IPS-15b (cell line): Measurements from ENCODE around the gene TIE1.
A peak's percentile ranks its signal among the peaks of the same experiment; 100 is the strongest.

Experiments
- H3K27me3 ChIP-seq: one replicate; pipeline ENCODE4 v1.6.1; 2013; ENCODE audit warnings: low read length; ENCODE audit not compliant: control insufficient read depth, insufficient read depth
- H3K36me3 ChIP-seq: one replicate; pipeline ENCODE4 v1.6.1; 2013; ENCODE audit warnings: low read length; ENCODE audit not compliant: control insufficient read depth, insufficient read depth
- H3K4me1 ChIP-seq: one replicate; pipeline ENCODE4 v1.6.1; 2013; ENCODE audit warnings: mild to moderate bottlenecking, low read length; ENCODE audit not compliant: control insufficient read depth, insufficient read depth
- H3K4me3 ChIP-seq: one replicate; pipeline ENCODE4 v1.5.1; 2013; ENCODE audit warnings: low read depth, low read length
- H3K9ac ChIP-seq: one replicate; pipeline ENCODE4 v1.6.1; 2013; ENCODE audit warnings: low read depth, mild to moderate bottlenecking, low read length
- H3K9me3 ChIP-seq: one replicate; pipeline ENCODE4 v1.6.1; 2013; ENCODE audit warnings: mild to moderate bottlenecking, low read length; ENCODE audit not compliant: control insufficient read depth, insufficient read depth

TIE1 gene

DNA sequence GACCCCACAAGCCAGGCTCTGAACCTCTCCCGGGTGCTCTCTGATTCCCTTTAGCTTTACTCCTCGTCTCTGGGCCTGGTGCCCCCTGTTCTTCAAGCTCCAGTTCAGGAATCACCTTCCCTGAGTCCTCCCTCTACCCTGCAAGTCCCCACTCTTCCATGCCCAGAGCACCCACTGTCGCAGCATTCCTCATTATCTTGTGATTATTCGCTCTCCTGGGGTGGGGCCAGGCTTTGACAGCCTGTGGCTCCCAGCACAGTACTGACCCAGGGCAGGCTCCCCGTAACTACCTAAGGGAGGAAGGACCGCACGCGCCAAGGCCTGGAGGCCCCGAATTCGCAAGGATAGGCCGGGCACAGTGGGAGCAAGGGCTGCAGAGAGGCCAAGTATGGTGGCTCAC lies 14.7 kb upstream of the TIE1 start:
- peak overlapping the region; percentile 45 for H3K4me3 ChIP-seq

DNA sequence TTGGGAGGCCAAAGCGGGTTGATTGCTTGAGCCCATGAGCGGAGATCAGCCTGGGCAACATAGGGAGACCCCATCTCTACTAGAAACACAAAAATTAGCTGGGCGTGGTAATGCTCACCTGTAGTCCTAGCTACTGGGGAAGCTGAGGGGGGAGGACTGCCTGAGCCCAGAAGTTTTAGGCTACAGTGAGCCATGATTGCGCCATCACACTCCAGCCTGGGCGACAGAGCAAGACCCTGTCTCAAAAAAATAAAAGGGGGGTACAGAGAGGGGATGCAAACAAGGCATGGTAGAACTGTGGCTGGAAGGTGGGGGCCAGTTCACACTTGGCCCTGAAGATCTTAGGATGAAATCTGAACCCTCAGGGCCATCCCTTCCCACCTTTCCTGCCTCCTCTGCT lies 14.2 kb upstream of the TIE1 start:
- Histone ChIP-seq H3K9ac (peak overlapping the region; percentile 65), H3K4me1 (peaks cover 12% of the 10 kb centered on the region), H3K36me3 (peaks cover 4% of the 10 kb centered on the region), H3K27me3 (no peaks in the 10 kb centered on the region), H3K9me3 (no peaks in the 10 kb centered on the region), H3K4me3 (no peak overlapping the region)

More for the DNA sequence above, 14.7 kb upstream of the TIE1 start:
- H3K27me3 ChIP-seq: no peaks in the 10 kb centered on the region
- H3K9me3 ChIP-seq: no peaks in the 10 kb centered on the region
- peaks cover 12% of the 10 kb centered on the region for H3K4me1 ChIP-seq
- peak overlapping the region; percentile 65 for H3K9ac ChIP-seq
- H3K36me3 ChIP-seq: peaks cover 4% of the 10 kb centered on the region

DNA sequence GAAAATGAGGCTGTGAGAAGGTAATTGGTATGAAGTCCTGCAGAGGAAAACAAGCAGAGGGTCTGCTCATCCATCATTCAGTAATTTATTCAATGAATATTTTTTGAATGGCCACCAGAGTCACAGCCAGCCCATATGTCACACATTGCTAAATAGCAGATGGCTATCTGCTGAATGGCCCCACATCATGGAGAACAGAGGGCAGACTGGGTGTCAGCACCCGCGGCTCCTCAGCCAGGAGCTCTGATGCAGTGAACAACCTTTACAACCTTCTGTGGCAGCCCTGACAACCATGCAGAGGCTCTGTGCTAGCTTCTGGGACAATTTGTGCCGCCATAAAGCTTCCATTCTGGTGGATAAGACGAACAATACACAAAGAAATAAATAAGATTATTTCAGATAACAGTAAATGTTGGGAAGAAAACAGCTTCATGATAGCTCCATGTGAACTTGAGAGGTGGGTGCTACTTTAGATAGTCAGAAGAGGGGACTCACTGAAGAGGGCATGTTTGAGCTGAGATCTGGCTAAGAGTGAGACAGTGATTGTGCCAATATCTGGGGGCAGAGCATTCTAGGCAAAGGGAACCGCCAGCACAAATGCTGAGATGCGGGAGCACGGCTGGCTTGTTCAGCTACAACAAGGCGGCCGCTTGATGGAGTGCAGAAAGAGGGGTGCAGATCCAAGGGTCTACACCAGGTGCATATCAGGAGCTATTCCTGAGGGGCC lies 12.6 kb upstream of the TIE1 start:
- Histone ChIP-seq H3K9me3 (no peaks in the 10 kb centered on the region), H3K27me3 (no peaks in the 10 kb centered on the region), H3K4me1 (peaks cover 12% of the 10 kb centered on the region), H3K4me3 (no peak overlapping the region), H3K36me3 (no peaks in the 10 kb centered on the region), H3K9ac (no peak overlapping the region)

DNA sequence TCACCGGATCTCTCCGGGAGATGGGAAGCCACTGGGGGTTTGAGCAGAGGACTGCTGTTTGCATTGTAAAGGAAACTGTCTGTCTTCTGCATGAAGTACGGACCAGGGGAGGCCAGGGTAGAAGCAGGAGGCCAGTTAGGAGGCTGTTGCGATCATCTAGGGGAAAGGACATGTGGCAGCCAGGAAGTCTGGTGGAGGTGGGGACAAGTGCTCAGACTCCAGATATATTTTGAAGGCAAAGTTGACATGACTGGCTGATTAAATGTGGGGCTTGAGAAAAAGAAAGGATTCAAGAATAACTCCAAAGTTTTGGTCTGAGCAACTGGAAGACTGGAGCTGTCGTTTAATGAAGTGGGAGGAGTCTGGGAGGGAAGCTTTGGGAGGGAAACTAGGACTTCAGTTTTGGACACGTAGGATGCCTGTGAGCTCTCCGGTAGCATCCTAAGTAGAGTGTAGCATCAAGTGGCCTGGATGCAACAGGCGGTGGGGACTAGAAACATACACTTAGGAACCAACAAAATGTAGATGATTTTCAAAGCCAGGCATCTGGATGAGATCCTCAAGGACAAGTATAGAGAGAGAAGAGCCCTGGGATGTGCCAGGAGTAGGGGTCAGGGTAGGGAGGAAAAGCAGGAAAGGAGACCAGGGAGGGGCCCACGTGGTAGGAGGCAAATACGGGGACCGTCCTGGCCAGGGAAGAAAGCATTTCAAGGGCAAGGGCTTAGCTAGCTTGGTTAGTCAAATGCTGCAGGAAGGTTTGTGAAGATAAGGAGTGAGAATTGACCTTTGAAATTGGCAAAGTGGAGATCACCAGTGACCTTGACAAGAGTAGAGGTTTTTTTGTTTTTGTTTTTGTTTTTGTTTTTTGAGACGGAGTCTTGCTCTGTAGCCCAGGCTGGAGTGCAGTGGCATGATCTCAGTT lies 11.7 kb upstream of the TIE1 start:
- H3K27me3 ChIP-seq: no peaks in the 10 kb centered on the region
- no peak overlapping the region for H3K4me3 ChIP-seq

DNA sequence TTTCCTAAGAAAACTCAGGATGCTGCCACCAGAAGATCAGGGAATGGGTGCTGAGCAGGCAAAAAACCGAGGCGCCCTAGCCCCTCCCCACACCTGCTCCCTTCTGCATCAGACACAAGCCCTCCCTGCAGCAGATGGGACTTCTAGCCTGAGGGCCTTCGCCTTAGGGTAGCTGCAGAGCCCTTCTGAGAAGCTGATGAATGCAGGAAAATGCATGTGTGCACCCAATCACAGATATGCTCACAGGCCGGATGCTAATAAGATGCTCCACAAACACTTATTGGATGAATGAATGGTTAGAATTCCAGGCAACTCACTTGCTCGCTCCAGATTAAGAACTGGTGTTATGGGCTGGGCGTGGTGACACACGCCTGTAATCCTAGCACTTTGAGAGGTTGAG lies 8.6 kb upstream of the TIE1 start:
- no peak overlapping the region for H3K4me3 ChIP-seq
- H3K36me3 ChIP-seq: no peaks in the 10 kb centered on the region
- no peaks in the 10 kb centered on the region for H3K9me3 ChIP-seq
- H3K27me3 ChIP-seq: no peaks in the 10 kb centered on the region
- H3K9ac ChIP-seq: no peak overlapping the region
- peaks cover 13% of the 10 kb centered on the region for H3K4me1 ChIP-seq

More for the DNA sequence above, 11.7 kb upstream of the TIE1 start:
- Histone ChIP-seq H3K9me3 (no peaks in the 10 kb centered on the region), H3K36me3 (no peaks in the 10 kb centered on the region), H3K9ac (no peak overlapping the region), H3K4me1 (peaks cover 12% of the 10 kb centered on the region)

DNA sequence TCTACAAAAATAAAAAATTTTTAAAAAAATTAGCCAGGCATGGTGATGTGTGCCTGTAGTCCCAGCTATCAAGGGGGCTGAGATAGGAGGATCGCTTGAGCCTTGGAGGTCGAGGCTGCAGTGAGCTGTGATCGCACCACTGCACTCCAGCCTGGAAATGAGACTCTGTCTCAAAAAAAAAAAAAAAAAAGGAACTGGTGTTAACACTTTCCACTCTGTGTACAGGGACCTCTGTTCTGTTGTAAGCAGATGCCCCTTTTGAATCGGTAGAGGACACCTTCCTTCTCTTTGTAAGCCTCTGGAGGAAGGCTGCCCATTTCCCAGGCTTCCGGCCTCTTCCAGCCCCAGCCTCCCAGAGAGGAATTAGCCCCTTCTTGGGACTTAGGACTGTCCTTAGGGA lies 8.1 kb upstream of the TIE1 start:
- Histone ChIP-seq H3K27me3 (no peaks in the 10 kb centered on the region), H3K4me1 (peaks cover 13% of the 10 kb centered on the region), H3K4me3 (no peak overlapping the region), H3K9me3 (no peaks in the 10 kb centered on the region), H3K36me3 (no peaks in the 10 kb centered on the region), H3K9ac (no peak overlapping the region)

DNA sequence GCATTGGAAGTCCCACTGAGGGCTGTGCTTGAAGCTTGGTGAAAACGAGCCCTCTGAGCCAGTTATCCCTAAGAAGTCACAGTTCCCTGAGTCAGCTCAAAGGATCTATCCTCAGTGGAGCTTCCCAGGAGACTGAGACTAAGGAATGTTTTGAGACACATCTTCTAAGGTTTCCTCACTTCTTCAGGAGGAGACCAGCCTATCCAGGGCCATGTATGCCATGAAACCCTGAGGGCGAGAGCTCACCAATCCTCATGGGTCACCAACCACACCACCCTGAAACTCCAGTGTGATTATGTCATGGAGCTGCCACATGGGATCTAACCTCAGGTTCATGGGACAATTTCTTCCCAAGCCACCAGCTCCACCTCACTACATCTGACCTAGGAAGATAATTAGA lies 7.6 kb upstream of the TIE1 start:
- Histone ChIP-seq H3K4me1 (peaks cover 13% of the 10 kb centered on the region), H3K9me3 (no peaks in the 10 kb centered on the region), H3K36me3 (no peaks in the 10 kb centered on the region), H3K9ac (no peak overlapping the region), H3K4me3 (no peak overlapping the region), H3K27me3 (no peaks in the 10 kb centered on the region)

DNA sequence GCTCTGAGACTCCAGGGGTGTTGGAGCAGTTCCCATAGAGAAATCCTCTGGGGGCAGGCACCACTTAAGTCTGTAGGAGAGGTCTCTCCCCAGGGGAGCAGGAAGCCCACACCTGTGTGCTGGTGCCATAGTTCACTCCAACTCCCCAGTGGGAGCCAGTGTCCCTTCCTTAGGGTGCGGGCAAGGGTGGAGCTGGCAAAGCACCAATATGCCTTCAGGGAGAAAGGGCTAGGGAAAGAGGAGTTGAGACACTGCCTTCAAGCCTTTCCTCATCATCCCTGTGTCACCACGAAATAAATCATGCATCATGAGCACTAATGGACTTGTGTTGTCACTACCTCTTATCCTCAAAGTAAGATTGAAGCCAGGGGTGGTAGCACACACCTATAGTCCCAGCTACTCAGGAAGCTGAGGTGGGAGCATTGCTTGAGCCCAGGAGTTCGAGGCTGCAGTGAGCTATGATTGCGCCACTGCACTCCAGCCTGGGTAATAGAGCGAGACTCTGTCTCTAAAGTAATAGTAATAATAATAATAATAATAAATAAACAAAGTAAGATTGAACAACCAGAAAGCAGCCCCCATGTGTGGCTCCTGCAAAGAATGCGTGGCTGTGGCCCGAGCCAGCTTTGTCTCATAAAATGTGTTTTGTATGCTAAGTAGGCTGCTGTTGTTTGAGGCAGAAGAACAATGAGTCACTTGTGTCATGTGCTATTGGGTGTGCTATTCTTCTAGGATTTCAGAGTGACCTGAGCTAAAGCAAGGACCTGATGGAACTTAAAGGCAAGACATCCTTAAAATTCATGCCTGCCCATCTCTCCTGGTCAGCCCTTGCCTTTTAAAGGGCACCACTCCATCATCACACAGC lies 6.7 kb upstream of the TIE1 start:
- Histone ChIP-seq H3K36me3 (no peaks in the 10 kb centered on the region), H3K4me3 (no peak overlapping the region), H3K27me3 (no peaks in the 10 kb centered on the region)

DNA sequence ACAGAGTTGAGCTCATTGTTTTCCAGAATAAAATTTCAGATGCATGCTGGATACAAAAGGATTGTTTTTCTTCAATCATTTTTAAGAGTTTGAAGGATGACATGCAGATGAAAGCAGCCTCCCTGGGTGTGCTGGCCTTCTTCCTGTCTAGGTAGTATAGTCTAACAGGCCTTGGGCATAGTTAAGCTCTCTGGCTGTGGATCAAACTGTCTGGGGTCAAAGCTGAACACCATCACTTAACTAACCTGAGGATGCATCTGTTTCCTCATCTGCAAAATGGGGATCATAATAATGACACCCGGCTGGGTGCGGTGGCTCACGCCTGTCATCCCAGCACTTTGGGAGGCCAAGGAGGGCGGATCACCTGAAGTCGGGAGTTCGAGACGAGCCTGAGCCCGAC lies 6.0 kb upstream of the TIE1 start:
- Histone ChIP-seq H3K36me3 (no peaks in the 10 kb centered on the region), H3K9me3 (no peaks in the 10 kb centered on the region), H3K9ac (no peak overlapping the region), H3K4me3 (no peak overlapping the region), H3K4me1 (peaks cover 19% of the 10 kb centered on the region), H3K27me3 (no peaks in the 10 kb centered on the region)

More for the DNA sequence above, 6.7 kb upstream of the TIE1 start:
- H3K9ac ChIP-seq: no peak overlapping the region
- H3K9me3 ChIP-seq: no peaks in the 10 kb centered on the region
- peaks cover 14% of the 10 kb centered on the region for H3K4me1 ChIP-seq

DNA sequence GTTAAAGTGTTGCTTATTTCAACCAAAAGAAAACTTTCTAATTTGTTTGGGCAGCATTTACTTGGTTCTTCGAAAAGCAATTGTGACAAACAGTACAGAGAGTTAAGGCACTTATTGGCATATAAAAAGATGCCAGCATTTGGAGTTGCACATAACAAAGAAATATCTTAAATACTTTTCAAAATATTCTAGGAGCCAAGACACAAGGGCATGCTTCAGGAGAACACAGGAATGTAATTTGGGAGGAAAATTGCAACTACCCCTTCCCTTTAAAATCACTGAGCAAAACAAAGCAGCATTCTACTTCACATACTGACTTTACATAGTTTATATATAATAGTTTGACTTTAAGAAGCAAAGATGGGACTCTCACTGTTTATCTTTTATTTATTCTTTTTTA lies 4.6 kb upstream of the TIE1 start:
- H3K27me3 ChIP-seq: no peaks in the 10 kb centered on the region
- no peaks in the 10 kb centered on the region for H3K9me3 ChIP-seq
- peaks cover 19% of the 10 kb centered on the region for H3K4me1 ChIP-seq
- no peak overlapping the region for H3K9ac ChIP-seq
- no peaks in the 10 kb centered on the region for H3K36me3 ChIP-seq
- H3K4me3 ChIP-seq: no peak overlapping the region

DNA sequence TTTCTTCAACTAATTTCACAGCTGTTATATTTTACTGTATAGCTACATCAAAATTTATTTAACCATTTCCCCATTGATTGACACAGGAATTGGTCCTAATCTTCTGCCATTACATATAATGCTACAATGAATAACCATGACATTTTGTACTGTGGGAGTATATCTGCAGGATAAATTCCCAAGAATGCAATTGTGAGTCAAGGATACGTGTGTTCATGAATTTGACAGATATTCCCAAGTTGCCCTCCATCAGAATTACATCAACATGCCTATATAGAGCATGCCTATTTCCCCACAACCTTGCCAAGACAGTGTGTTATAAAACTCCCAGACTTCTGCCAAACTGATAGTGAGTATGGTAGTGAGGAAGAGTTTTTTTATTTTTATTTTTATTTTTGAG lies 2.7 kb upstream of the TIE1 start:
- no peak overlapping the region for H3K9ac ChIP-seq
- no peak overlapping the region for H3K4me3 ChIP-seq
- no peaks in the 10 kb centered on the region for H3K27me3 ChIP-seq
- no peaks in the 10 kb centered on the region for H3K9me3 ChIP-seq
- H3K4me1 ChIP-seq: peaks cover 19% of the 10 kb centered on the region
- H3K36me3 ChIP-seq: no peaks in the 10 kb centered on the region
